GM21515 (cell line): Measurements from ENCODE around the gene CARS2.
"Not testable (repeated sequence)": the region's sequence is repeated elsewhere in the genome, so short reads cannot be mapped to it uniquely, and the experiment has no call there.

ENCODE experiments used
- ATAC-seq: cut with Tn5 transposase; IDR thresholded peaks from one replicate; pipeline ENCODE4 v1.9.1; 2021; ENCODE audit not compliant: unreplicated experiment

Gene CARS2

GRCh38 chr13:110638814-110639806, 66.8 kb downstream of the CARS2 start:
- no peak for ATAC-seq

- ATAC-seq: no peak
Observed at GRCh38 chr13:110638257-110638656, 67.7 kb downstream of the CARS2 start.

GRCh38 chr13:110637747-110638146, 68.2 kb downstream of the CARS2 start:
- ATAC-seq: no peak

- ATAC-seq: no peak
Observed at GRCh38 chr13:110637275-110637674, 68.6 kb downstream of the CARS2 start.

DNA sequence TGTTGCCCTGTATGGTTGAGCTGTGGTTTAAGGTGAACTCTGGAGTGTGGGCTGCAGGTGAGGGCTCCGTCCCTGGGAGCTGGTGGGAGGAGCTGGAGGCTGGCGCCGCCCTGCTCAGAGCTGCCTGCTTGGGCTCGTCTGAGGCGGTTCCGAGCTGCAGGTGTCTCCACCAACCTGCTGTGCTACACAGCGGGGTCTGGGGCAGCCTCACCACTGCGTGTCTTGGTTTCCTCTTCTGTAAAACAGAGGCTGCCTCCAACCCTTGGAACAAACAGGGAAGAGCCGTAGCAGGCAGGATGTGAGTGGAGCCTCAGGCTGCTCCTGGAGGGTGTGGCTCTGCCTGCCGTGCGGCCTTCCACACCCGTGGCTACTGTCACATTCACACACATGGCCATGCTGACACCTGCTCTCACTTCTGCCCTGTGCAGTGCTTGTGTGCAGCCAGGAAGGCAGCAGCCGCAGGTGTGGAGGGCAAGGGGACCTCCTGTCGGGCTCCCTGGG, 69.2 kb downstream of the CARS2 start:
- ATAC-seq: no peak

GRCh38 chr13:110636053-110636475, 69.9 kb downstream of the CARS2 start:
- no peak for ATAC-seq

DNA sequence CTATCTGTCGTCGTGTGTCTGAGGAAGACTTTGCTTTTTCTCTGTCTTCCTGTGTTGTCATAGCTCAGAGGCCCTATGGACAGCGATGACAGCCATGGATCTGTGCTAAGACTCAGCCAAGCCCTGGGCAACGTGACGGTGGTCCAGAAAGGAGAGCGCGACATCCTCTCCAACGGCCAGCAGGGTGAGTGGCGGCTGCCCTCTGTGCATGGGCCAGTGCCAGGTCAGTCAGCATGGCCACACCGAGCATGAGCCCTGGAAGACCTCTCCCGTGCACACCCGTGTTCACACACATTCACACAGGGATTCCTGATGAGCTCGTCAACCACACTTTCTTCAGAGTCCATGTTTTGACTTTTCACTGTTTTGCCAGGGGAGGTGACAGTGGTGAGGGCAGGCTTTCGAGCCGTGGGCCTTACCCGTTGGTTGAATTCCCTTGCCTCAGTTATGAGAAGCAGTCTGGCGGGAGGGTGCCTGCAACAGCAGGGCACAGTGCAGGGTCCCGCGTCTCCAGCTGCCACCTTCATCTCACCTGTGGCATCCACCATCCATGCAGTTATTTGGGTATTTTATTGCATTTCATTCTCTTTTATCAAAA, 70.4 kb downstream of the CARS2 start:
- no peak for ATAC-seq

- no peak for ATAC-seq
Observed at GRCh38 chr13:110634558-110634957, 71.4 kb downstream of the CARS2 start.

DNA sequence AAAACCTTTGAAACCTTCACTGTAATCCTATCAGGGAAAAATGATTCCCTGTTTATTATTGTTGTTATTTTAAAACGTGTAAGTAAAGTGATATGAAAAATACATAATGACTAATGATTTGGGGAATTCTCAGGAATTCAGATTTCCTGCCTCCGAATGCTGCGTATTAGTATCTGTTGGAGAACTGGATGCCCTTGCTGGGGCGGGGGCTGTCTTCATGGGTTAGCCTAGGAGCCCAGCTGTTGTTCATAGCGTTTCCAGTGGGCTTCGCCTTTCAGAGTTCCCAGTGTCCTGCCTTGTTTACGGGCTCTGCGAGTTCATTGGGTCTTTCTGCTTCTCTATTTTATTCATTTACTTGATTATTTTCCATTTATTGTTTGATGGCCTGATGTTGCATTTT, 72.1 kb downstream of the CARS2 start:
- ATAC-seq: no peak

DNA sequence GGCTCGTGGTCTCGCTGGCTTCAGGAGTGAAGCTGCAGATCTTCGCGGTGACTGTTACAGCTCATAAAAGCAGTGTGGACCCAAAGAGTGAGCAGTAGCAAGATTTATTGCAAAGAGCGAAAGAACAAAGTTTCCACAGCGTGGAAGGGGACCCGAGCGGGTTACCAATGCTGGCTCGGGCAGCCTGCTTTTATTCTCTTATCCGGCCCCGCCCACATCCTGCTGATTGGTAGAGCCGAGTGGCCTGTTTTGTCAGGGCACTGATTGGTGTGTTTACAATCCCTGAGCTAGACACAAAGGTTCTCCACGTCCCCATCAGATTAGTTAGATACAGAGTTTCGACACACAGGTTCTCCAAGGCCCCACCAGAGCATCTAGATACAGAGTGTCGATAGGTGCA, 73.7 kb downstream of the CARS2 start:
- not testable (repeated sequence) for ATAC-seq

DNA sequence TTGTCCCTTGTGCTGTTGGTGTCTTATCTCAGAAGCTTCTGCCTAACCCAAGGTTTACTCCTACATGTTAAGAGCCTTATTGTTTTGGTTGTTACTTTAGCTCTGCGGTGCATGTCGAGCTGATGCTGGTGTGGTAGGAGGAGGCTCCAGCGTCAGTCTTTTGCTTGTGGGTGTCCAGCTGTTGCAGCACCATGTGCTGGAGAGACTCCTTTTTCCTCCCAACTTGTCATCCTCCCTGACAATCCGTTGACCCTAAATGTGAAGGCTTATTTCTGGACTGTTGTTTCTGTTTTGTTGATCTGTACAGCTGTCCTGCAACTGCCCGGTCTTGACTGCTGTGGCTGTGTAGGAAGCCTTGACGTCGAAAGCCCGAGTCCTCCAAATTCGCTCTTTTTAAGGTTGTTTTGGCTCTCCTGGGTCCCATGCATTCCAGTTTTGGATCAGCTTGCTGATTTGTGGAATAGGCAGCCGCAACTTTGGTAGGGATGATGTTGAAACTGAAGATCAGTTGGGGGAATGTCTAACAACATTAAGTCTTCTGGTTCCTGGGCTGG, 75.3 kb downstream of the CARS2 start:
- ATAC-seq: no peak

DNA sequence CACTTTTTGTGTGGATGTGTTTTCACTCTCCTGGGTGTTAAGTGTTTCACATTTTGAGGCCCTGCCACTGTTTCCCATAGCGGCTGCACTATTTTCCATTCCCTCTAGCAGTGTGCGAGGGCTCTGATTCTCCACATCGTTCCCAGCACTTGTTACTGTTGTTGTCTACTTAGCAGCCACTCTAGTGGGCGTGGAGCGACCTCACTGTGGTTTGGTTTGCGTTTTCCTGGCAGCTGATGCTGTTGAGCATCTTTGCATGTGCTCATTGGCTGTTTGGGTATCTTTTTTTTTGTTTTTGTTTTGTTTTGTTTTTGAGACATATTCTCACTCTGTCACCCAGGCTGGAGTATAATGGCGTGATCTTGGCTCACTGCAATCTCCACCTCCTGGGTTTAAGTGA, 76.2 kb downstream of the CARS2 start:
- ATAC-seq: no peak

GRCh38 chr13:110628952-110629701, 76.8 kb downstream of the CARS2 start:
- ATAC-seq: no peak

DNA sequence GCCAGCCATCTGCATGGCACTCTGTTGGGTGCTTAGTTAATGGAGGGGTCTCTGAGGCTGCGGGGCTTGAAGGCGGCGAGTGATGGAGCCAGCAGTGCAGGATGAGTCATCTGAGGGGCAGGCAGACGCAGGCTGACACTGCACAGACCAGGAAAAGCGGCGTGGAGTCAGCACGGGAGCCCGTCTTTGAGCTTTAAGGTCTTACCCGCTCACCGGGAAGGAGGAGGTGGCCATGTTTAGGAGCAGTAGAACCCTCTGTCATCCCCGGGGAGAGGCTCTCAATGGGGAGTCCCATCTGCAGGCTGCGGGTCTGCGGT, 77.5 kb downstream of the CARS2 start:
- ATAC-seq: no peak

DNA sequence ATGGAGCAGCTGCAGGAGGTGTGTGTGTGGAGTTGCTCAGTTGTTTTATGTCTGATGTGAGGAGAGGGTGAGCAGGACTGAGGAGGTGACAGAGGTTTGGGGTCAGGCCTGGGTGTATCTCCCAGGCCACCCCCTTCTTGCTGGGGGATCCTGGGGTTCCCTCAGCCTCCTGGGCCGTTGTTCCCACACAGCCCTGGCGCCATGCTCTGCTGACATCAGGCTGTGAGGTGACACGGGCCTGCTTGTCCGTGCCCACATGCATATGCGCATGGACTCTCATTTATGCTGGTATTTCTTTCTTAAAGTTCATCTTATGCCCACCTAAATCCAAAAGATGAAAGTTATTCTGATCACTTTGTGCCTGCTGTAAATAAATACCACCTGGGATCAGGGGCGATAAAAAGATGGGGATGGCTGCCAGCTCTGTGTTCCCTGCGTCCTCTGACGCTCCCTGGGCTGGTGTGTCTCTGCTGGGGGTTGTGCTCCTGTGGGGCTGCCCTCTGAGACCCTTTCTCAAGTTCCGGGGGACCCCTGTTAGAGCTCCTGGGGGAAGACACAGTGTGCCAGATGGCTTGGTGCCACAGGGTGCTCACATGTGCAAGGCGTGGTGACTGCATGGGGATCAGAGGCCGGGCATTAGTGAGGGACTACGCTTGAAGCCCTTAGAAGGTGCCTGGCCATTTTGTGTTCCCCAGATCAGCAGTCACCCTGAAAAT, 78.0 kb downstream of the CARS2 start:
- no peak for ATAC-seq

- ATAC-seq: no peak
Observed at GRCh38 chr13:110627351-110627750, 78.6 kb downstream of the CARS2 start.

DNA sequence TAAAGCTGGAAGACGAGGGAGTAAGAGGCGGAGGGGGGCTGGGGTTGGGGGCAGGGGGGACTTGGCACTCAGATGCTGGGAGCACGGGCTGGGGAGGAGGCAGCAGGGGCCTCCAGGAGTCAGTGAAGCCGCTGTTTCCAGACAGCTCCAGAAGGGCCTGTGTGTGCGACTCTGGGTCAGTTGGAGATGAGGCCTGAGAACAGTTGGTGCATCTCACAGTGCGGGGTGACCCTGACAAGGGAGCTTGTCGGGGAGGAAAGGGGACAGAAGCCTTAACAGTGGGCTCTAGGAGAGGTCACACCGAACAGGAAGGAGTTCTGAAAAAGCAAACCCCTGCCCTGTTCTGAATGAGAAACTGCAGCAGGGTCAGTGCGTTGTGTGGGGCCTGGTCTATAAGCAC, 79.4 kb downstream of the CARS2 start:
- ATAC-seq: no peak

DNA sequence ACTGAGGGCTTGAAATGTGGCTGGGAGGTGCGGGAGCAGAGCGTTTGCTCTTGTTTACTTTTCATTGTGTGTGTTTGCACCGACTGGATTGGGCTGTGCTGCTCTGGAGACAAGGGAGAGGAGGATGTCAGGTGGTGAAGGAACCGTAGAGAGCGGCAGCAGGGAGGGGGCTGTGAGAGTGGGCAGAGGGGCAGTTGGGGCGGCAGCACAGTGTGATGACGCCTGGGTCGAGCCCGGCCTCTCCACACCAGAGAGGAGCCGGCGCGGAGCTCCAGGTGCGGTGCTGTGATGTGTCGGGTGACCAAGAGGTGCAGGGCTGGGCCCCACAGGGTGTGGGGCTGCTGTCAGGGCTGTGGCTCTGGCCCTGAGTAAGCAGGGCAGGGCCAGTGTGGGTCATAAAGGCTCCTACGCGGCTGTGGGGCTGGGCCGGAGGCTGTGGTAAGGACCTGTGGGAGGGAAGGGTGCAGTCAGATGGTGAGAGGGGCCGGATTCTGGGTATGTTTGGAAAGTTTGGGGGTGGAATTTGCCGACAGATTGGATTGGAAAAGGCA, 80.1 kb downstream of the CARS2 start:
- ATAC-seq: no peak

DNA sequence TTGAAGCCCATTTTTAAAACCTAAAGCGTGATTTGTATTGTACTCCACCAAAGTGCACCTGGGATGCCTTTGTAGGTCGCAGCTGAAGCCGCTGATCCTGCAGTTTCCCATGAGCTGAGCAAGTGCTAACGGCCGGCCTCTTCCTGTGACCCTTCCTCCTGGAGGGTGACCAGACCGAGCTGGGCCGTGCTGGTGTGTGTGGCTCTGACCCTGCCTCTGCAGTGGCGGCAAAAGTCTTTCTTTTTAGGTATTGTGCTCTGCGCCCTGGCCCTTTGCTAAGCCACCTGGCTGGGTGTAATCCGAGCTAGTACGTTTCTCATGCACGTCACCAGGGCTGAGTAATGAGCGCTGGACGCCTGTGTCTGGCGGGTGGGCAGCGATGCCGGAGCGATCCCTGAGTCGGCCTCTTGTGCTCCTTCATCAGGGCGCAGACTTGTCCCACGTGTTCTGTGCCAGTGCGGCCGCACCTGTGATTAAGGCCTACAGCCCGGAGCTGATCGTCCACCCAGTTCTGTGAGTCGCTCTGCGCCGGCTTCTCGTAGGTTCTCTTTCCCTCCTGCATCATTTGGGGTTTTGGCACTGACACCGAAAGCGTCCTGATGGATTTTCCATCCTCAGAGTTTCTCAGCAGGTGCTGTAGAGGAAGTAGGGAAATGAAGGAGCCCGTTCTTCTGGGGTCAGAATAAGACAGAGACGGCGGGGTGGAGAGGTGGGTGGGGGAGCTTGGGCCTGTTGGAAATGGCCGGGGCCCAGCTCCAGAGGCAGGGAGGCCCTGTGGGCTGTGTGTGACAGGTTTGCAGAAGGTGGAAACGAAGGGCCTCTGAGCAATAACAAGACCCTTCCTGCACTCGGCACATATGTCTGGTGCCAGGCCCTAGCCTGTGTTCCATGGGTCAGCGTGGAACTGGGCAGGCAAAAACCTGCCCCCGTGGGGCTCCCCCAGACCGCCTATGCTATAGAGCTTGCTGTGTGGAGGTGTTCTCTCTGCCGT, 80.9 kb downstream of the CARS2 start:
- ATAC-seq: no peak
